Measurements from ENCODE around the gene KRTAP13-1.

The KRTAP13-1 gene

GRCh38 chr21:30372139-30372770 is 23.6 kb upstream of the KRTAP13-1 start, which contains the start of gene KRTAP13-2:
Gene KRTAP13-2 (minus strand): TSS chr21:30372271. CDS start chr21:30372213, 58 bp downstream.
- in situ Hi-C loops (cut with MboI; ENCODE audit: low sequenced_read_pairs, unreplicated experiment), result no loop called here
- no peak for TF ChIP-seq CTCF (IDR thresholded peaks at IDR 0.05; ENCODE audit: borderline replicate concordance, control extremely low read depth, extremely low read depth, insufficient read depth, missing control alignments)
- DNase-seq (ENCODE audit: low spot score), result no peak

- DNase-seq (ENCODE audit: low spot score), result no peak
- in situ Hi-C loops (cut with MboI; ENCODE audit: low sequenced_read_pairs, unreplicated experiment), result no loop called here
- TF ChIP-seq CTCF (IDR thresholded peaks at IDR 0.05; ENCODE audit: borderline replicate concordance, control extremely low read depth, extremely low read depth, insufficient read depth, missing control alignments), result no peak
Measured at GRCh38 chr21:30382201-30382600, 13.6 kb upstream of the KRTAP13-1 start.

- DNase-seq (ENCODE audit: low spot score), result no peak
- TF ChIP-seq CTCF (IDR thresholded peaks at IDR 0.05; ENCODE audit: borderline replicate concordance, control extremely low read depth, extremely low read depth, insufficient read depth, missing control alignments), result no peak
- in situ Hi-C loops (cut with MboI; ENCODE audit: low sequenced_read_pairs, unreplicated experiment), result no loop called here
Measured at GRCh38 chr21:30391492-30392025, 4.3 kb upstream of the KRTAP13-1 start.

GRCh38 chr21:30408782-30409494 is 13.1 kb downstream of the KRTAP13-1 start:
- in situ Hi-C loops (cut with MboI; ENCODE audit: low sequenced_read_pairs, unreplicated experiment), result no loop called here
- TF ChIP-seq CTCF (IDR thresholded peaks at IDR 0.05; ENCODE audit: borderline replicate concordance, control extremely low read depth, extremely low read depth, insufficient read depth, missing control alignments), result peak; percentile 16
- DNase-seq (ENCODE audit: low spot score), result no peak

GRCh38 chr21:30415993-30416392 is 20.2 kb downstream of the KRTAP13-1 start:
- no peak for TF ChIP-seq CTCF (IDR thresholded peaks at IDR 0.05; ENCODE audit: borderline replicate concordance, control extremely low read depth, extremely low read depth, insufficient read depth, missing control alignments)
- no peak for DNase-seq (ENCODE audit: low spot score)
- in situ Hi-C loops (cut with MboI; ENCODE audit: low sequenced_read_pairs, unreplicated experiment), result no loop called here

GRCh38 chr21:30425826-30426225 is 30.0 kb downstream of the KRTAP13-1 start, which contains the start of gene KRTAP13-3:
Gene KRTAP13-3 (minus strand): TSS chr21:30425926. CDS start chr21:30425912, 14 bp downstream.
- TF ChIP-seq CTCF (IDR thresholded peaks at IDR 0.05; ENCODE audit: borderline replicate concordance, control extremely low read depth, extremely low read depth, insufficient read depth, missing control alignments), result no peak
- in situ Hi-C loops (cut with MboI; ENCODE audit: low sequenced_read_pairs, unreplicated experiment), result loop anchor here (25.0 kb wide), 1 partner anchor 111 kb away; the partner anchor contains the start of gene KRTAP19-6
- DNase-seq (ENCODE audit: low spot score), result no peak
